Natural killer cell (primary cell): Measurements from ENCODE around the gene DGKD. TPM values are rescaled to one million over a fixed set of nuclear protein-coding genes. Genes with fewer than 3 reads are reported as not detected.

ENCODE experiments used
- ATAC-seq, 3 donors: fragments of 150-1000 bp in 2 of 3; fragments of 200-7000 bp in 1 of 3; cut with Tn5 transposase; 1 replicate in 1 of 3; 2 replicates in 2 of 3; pipeline ENCODE4 v1.10.0; 2021; ENCODE audit warnings: mild to moderate bottlenecking in 2 of 3, moderate library complexity in 2 of 3
- DNase-seq, 2 donors: peaks; one replicate each; pipeline versions ENCODE4 v3.0.0 to v3.0.0-alpha.2; 2013 to 2021; ENCODE audit warnings: mixed read lengths in 1 of 2
- H3K27ac ChIP-seq: one replicate; pipeline ENCODE4 v1.5.1; 2013; ENCODE audit warnings: mild to moderate bottlenecking, low read length
- H3K27me3 ChIP-seq: one replicate; pipeline ENCODE4 v1.6.1; 2013; ENCODE audit warnings: low read length; ENCODE audit not compliant: control insufficient read depth, insufficient read depth
- H3K36me3 ChIP-seq: one replicate; pipeline ENCODE4 v1.6.1; 2013; ENCODE audit warnings: low read length; ENCODE audit not compliant: control insufficient read depth, insufficient read depth
- H3K4me1 ChIP-seq: one replicate; pipeline ENCODE4 v1.6.1; 2013; ENCODE audit warnings: low read length; ENCODE audit not compliant: control insufficient read depth, insufficient read depth
- H3K4me3 ChIP-seq: one replicate; pipeline ENCODE4 v1.5.1; 2013; ENCODE audit warnings: low read length
- H3K9me3 ChIP-seq: one replicate; pipeline ENCODE4 v1.6.1; 2013; ENCODE audit warnings: low read length; ENCODE audit not compliant: control insufficient read depth, insufficient read depth
- H3K27ac Mint-ChIP-seq, 2 donors: one replicate each; pipeline ENCODE4 v1.8.0; 2022; ENCODE audit warnings: mild to moderate bottlenecking in 2 of 2, mixed read lengths in 2 of 2, moderate library complexity in 1 of 2
- H3K27me3 Mint-ChIP-seq, 2 donors: one replicate each; pipeline ENCODE4 v1.8.0; 2022; ENCODE audit warnings: low read depth in 2 of 2, mixed read lengths in 2 of 2
- H3K36me3 Mint-ChIP-seq: one replicate; pipeline ENCODE4 v1.8.0; 2022; ENCODE audit warnings: mixed read lengths
- H3K4me1 Mint-ChIP-seq, 2 donors: one replicate each; pipeline ENCODE4 v1.8.0; 2022; ENCODE audit warnings: mixed read lengths in 2 of 2
- H3K4me3 Mint-ChIP-seq: one replicate; pipeline ENCODE4 v1.8.0; 2022; ENCODE audit warnings: mild to moderate bottlenecking, moderate library complexity, mixed read lengths
- H3K9me3 Mint-ChIP-seq, 2 donors: one replicate each; pipeline ENCODE4 v1.8.0; 2022; ENCODE audit warnings: mixed read lengths in 2 of 2
- CTCF ChIP-seq: fragments of 200-600 bp; IDR thresholded peaks from one replicate; pipeline ENCODE4 v1.8.0; 2022; ENCODE audit warnings: antibody characterized with exemption
- WGBS: methylation state at CpG from one replicate; pipeline ENCODE4 v1.1.7; 2013; ENCODE audit warnings: missing lambda C conversion rate; ENCODE audit not compliant: insufficient coverage; 5-methylcytosine and 5-hydroxymethylcytosine counted together
- intact Hi-C: fragments of 100-400 bp; cut with micrococcal nuclease; formaldehyde crosslinking; loops from one replicate; pipeline ENCODE4 v1.14.2; 2022
- total RNA-seq, 4 donors: library from RNA; stranded (reverse); fragments of 120-200 nt in 1 of 4; gene quantifications; one replicate each; pipeline versions ENCODE4 v1.2.3 to v1.2.4, GENCODE V29; 2013 to 2022

The DGKD gene
- total RNA-seq, 3 donors from 2014 or later (not counting 1 experiment from before 2014, with no cell fraction given): 299 to 456 (median 329) TPM

- peaks cover 95 to 96% of the 10 kb centered on the region in 2 donors for H3K4me1 Mint-ChIP-seq
- intact Hi-C loops: loop anchor here (2.0 kb wide), 1 partner anchor 15 kb away; no protein-coding TSS in a partner anchor
- H3K36me3 Mint-ChIP-seq: no peaks in the 10 kb centered on the region
- H3K4me1 ChIP-seq: peaks cover 66% of the 10 kb centered on the region
- 92% methylated on average over 6 of the region's 6 CpGs for WGBS
- no peak overlapping the region for H3K4me3 ChIP-seq
- H3K36me3 ChIP-seq: peaks cover 2% of the 10 kb centered on the region
- H3K9me3 ChIP-seq: no peaks in the 10 kb centered on the region
- DNase-seq: no peak
- H3K4me3 Mint-ChIP-seq: peak overlapping the region; percentile 90
- TF ChIP-seq CTCF: no peak
- peak overlapping the region; percentile 56 for H3K27ac ChIP-seq
- ATAC-seq: no peak
- peak overlapping the region; percentile 88 to 89 for H3K27ac Mint-ChIP-seq
- no peaks in the 10 kb centered on the region for H3K9me3 Mint-ChIP-seq
- no peaks in the 10 kb centered on the region for H3K27me3 ChIP-seq
- H3K27me3 Mint-ChIP-seq: no peaks in the 10 kb centered on the region
These were observed 69.2 kb downstream of the DGKD start for GRCh38 chr2:233423552-233423860.

GRCh38 chr2:233424154-233424951 is 70.1 kb downstream of the DGKD start:
- Histone ChIP-seq H3K4me1 (peaks cover 57% of the 10 kb centered on the region), H3K27me3 (no peaks in the 10 kb centered on the region), H3K36me3 (peaks cover 2% of the 10 kb centered on the region), H3K4me3 (no peak overlapping the region), H3K27ac (no peak overlapping the region), H3K9me3 (no peaks in the 10 kb centered on the region)
- ATAC-seq: peak in 1 of 3 donors; percentile 22
- no peaks in the 10 kb centered on the region for H3K36me3 Mint-ChIP-seq
- H3K4me1 Mint-ChIP-seq: peaks cover 92 to 95% of the 10 kb centered on the region in 2 donors
- no peak for TF ChIP-seq CTCF
- H3K27ac Mint-ChIP-seq: peak overlapping the region; percentile 88 to 89
- H3K27me3 Mint-ChIP-seq: no peaks in the 10 kb centered on the region
- 88% methylated on average over 16 of the region's 16 CpGs for WGBS
- peak overlapping the region; percentile 50 for H3K4me3 Mint-ChIP-seq
- no peak for DNase-seq
- intact Hi-C loops: no loop called here
- no peaks in the 10 kb centered on the region for H3K9me3 Mint-ChIP-seq

- H3K4me1 ChIP-seq: peaks cover 33% of the 10 kb centered on the region
- no peak overlapping the region for H3K4me3 ChIP-seq
- DNase-seq (no peak), ATAC-seq (peak in 1 of 3 donors; percentile 10)
- H3K36me3 Mint-ChIP-seq: no peaks in the 10 kb centered on the region
- peaks cover 2% of the 10 kb centered on the region for H3K36me3 ChIP-seq
- no peak for TF ChIP-seq CTCF
- no peaks in the 10 kb centered on the region for H3K9me3 Mint-ChIP-seq
- peak overlapping the region; percentile 36 to 89 for H3K27ac Mint-ChIP-seq
- no peaks in the 10 kb centered on the region for H3K9me3 ChIP-seq
- H3K27ac ChIP-seq: no peak overlapping the region
- H3K4me1 Mint-ChIP-seq: peaks cover 81 to 83% of the 10 kb centered on the region in 2 donors
- intact Hi-C loops: no loop called here
- H3K27me3 ChIP-seq: no peaks in the 10 kb centered on the region
- WGBS: 88% methylated on average over 7 of the region's 7 CpGs
- no peaks in the 10 kb centered on the region for H3K27me3 Mint-ChIP-seq
- no peak overlapping the region for H3K4me3 Mint-ChIP-seq
These were observed 72.5 kb downstream of the DGKD start for GRCh38 chr2:233426619-233427342.
